Caco-2 (cell line): ENCODE data around the gene MTX1. TPM values are rescaled to one million over a fixed set of nuclear protein-coding genes. Genes with fewer than 3 reads are reported as not detected.
"Not testable (repeated sequence)": the region's sequence is repeated elsewhere in the genome, so short reads cannot be mapped to it uniquely, and the experiment has no call there.

ENCODE experiments used
- Bru-seq: library from RNA; stranded (reverse); fragments of 400-500 nt; gene quantifications from one replicate; lab custom pipeline; 2021; lab: Mats Ljungman, UMichigan
- BruChase-seq, 2 experiments: library from RNA; stranded (reverse); fragments of 400-500 nt; gene quantifications; one replicate each; lab custom pipeline; 2021; lab: Mats Ljungman, UMichigan
- BruUV-seq: library from RNA; stranded (reverse); fragments of 400-500 nt; replicated peaks from 2 replicates; lab custom pipeline; 2021; lab: Mats Ljungman, UMichigan
- CTCF ChIA-PET: fragments of 300-600 bp; sonication (Branson Sonifier 250); formaldehyde crosslinking; loops from one replicate; lab custom pipeline; 2022; ENCODE audit warnings: antibody characterized with exemption; lab: Charles Lee
- POLR2A ChIA-PET: fragments of 300-600 bp; sonication (Branson Sonifier 250); formaldehyde crosslinking; loops from one replicate; lab custom pipeline; 2022; ENCODE audit warnings: antibody characterized with exemption; lab: Charles Lee
- DNase-seq, 2 experiments: peaks; one replicate each; pipeline versions ENCODE4 v3.0.0 to v3.0.0-alpha.2; 2020 to 2022
- H3K27me3 ChIP-seq: replicated peaks from 2 replicates; pipeline ENCODE4 v1.6.0; 2011; ENCODE audit warnings: low read length; ENCODE audit not compliant: control insufficient read depth, insufficient read depth
- H3K36me3 ChIP-seq: 2 replicates; pipeline ENCODE4 v1.5.1; 2011; ENCODE audit warnings: low read length; ENCODE audit not compliant: control insufficient read depth, insufficient read depth
- H3K4me1 ChIP-seq: fragments of 250-450 bp; sonication (Bioruptor Pico); 2 replicates; pipeline ENCODE4 v1.5.1; 2020; ENCODE audit warnings: mild to moderate bottlenecking
- H3K4me3 ChIP-seq: 2 replicates; pipeline ENCODE4 v1.5.1; 2011; ENCODE audit warnings: low read depth, mild to moderate bottlenecking, control low read depth, low read length
- H3K9me3 ChIP-seq: fragments of 250-450 bp; sonication (Bioruptor Pico); 2 replicates; pipeline ENCODE4 v1.5.1; 2020; ENCODE audit warnings: mild to moderate bottlenecking, moderate library complexity
- H3K27ac Mint-ChIP-seq: one replicate; pipeline ENCODE4 v1.8.0; 2022; ENCODE audit warnings: mixed read lengths; ENCODE audit not compliant: unreplicated experiment
- H3K27me3 Mint-ChIP-seq: one replicate; pipeline ENCODE4 v1.8.0; 2022; ENCODE audit warnings: mixed read lengths; ENCODE audit not compliant: insufficient read depth, unreplicated experiment
- H3K36me3 Mint-ChIP-seq: one replicate; pipeline ENCODE4 v1.8.0; 2022; ENCODE audit warnings: mild to moderate bottlenecking, mixed read lengths; ENCODE audit not compliant: insufficient read depth, unreplicated experiment
- H3K4me1 Mint-ChIP-seq: one replicate; pipeline ENCODE4 v1.8.0; 2022; ENCODE audit warnings: low read depth, mixed read lengths; ENCODE audit not compliant: unreplicated experiment
- H3K4me3 Mint-ChIP-seq: one replicate; pipeline ENCODE4 v1.8.0; 2022; ENCODE audit warnings: mild to moderate bottlenecking, moderate library complexity, mixed read lengths; ENCODE audit not compliant: unreplicated experiment
- H3K9me3 Mint-ChIP-seq: one replicate; pipeline ENCODE4 v1.8.0; 2022; ENCODE audit warnings: mixed read lengths; ENCODE audit not compliant: unreplicated experiment
- CTCF ChIP-seq, 2 experiments: fragments of 200-600 bp in 1 of 2; IDR thresholded peaks; 1 replicate in 1 of 2; 2 replicates in 1 of 2; pipeline versions ENCODE4 v1.5.1 to v1.8.0; 2011 to 2022; ENCODE audit warnings: antibody characterized with exemption in 1 of 2, control low read depth in 1 of 2, inconsistent platforms in 1 of 2, low read depth in 1 of 2, low read length in 1 of 2, mild to moderate bottlenecking in 1 of 2, moderate library complexity in 1 of 2; ENCODE audit not compliant: insufficient read depth in 1 of 2, severe bottlenecking in 1 of 2, unreplicated experiment in 1 of 2
- intact Hi-C: fragments of 100-400 bp; cut with micrococcal nuclease; formaldehyde crosslinking; loops from one replicate; pipeline ENCODE4 v1.10.0; 2022; ENCODE audit not compliant: unreplicated experiment
- long read RNA-seq: library from polyadenylated mRNA; stranded (forward); transcript quantifications from one replicate; pipeline ENCODE4 v2.0.0, GENCODE V29; 2022
- total RNA-seq: library from RNA; stranded (reverse); gene quantifications from 2 replicates; pipeline ENCODE4 v1.2.3, GENCODE V29; 2022

Gene MTX1
- 64.9 and 65.3 TPM in 2 replicates for total RNA-seq
- Bru-seq, nascent RNA = percentile 68 among the genes with signal in this experiment
- BruChase-seq, experiment 1, labeled RNA remaining after a 2-hour chase = percentile 64 among the genes with signal in this experiment
- BruChase-seq, experiment 2, labeled RNA remaining after a 6-hour chase = percentile 76 among the genes with signal in this experiment
- long read RNA-seq, transcript MTX1-202 (8 exons, 1,632 nt) = major isoform, 179 of 207 reads
- long read RNA-seq, transcript MTX1-201 (7 exons, 1,441 nt) = minor isoform, 16 of 207 reads
- long read RNA-seq, partial matches to known transcripts = 2 of 207 reads
- long read RNA-seq, other reads (novel, unspliced or antisense) = 7 of 207 reads

GRCh38 chr1:155208541-155209311 lies at the start of gene MTX1:
MTX1 (plus strand) TSS chr1:155208695; CDS start chr1:155208805, 110 bp downstream.
- peak; percentile 86 for DNase-seq
- H3K4me3 Mint-ChIP-seq = peak within 1 kb of the TSS; percentile 80
- no TSS peak for BruUV-seq

GRCh38 chr1:155158991-155159390 lies 49.5 kb upstream of the MTX1 start:
- no peak overlapping the region for H3K4me3 ChIP-seq
- H3K4me1 Mint-ChIP-seq = no peaks in the 10 kb centered on the region
- BruUV-seq = no TSS peak
- no peak overlapping the region for H3K4me3 Mint-ChIP-seq
- DNase-seq = no peak
- TF ChIP-seq CTCF (IDR thresholded peaks at IDR 0.05; ENCODE audit: insufficient read depth in 1 of 2, low read depth in 1 of 2, low read length in 1 of 2, severe bottlenecking in 1 of 2, unreplicated experiment in 1 of 2) = no peak
- ChIA-PET CTCF (interaction anchor here (0.7 kb wide), 2 partner anchors 69 to 88 kb away, joined by 4 to 7 read pairs; no protein-coding TSS in a partner anchor), POLR2A (no interaction called here)
- no peaks in the 10 kb centered on the region for H3K36me3 ChIP-seq
- no peak overlapping the region for H3K27ac Mint-ChIP-seq
- intact Hi-C loops = no loop called here
- H3K27me3 Mint-ChIP-seq = no peaks in the 10 kb centered on the region
- H3K4me1 ChIP-seq = no peaks in the 10 kb centered on the region
- H3K9me3 ChIP-seq = no peaks in the 10 kb centered on the region
- no peaks in the 10 kb centered on the region for H3K9me3 Mint-ChIP-seq
- no peaks in the 10 kb centered on the region for H3K27me3 ChIP-seq
- no peaks in the 10 kb centered on the region for H3K36me3 Mint-ChIP-seq

More at GRCh38 chr1:155208541-155209311, at the start of gene MTX1:
- CTCF ChIA-PET = interaction anchor here (0.6 to 1.0 kb wide), 4 partner anchors 15 to 42 kb away, joined by 4 to 7 read pairs (median 6); partner anchors contain the start of gene KRTCAP2
- H3K9me3 ChIP-seq = no peaks in the 10 kb centered on the region
- peaks cover 15% of the 10 kb centered on the region for H3K4me1 ChIP-seq
- POLR2A ChIA-PET = interaction anchor here (1.2 to 1.7 kb wide), 5 partner anchors 11 to 36 kb away, joined by 4 to 14 read pairs (median 10); partner anchors contain the start of gene KRTCAP2
- Mint-ChIP-seq H3K27me3 (no peaks in the 10 kb centered on the region), H3K9me3 (no peaks in the 10 kb centered on the region), H3K27ac (peak within 1 kb of the TSS; percentile 93), H3K4me1 (peaks cover 16% of the 10 kb centered on the region), H3K36me3 (peaks cover 21% of the 10 kb centered on the region)
- H3K4me3 ChIP-seq = peak within 1 kb of the TSS; percentile 91
- no peaks in the 10 kb centered on the region for H3K27me3 ChIP-seq
- intact Hi-C loops = no loop called here
- no peak for TF ChIP-seq CTCF (IDR thresholded peaks at IDR 0.05; ENCODE audit: insufficient read depth in 1 of 2, low read depth in 1 of 2, low read length in 1 of 2, severe bottlenecking in 1 of 2, unreplicated experiment in 1 of 2)
- H3K36me3 ChIP-seq = no peaks in the 10 kb centered on the region

GRCh38 chr1:155160128-155160527 lies 48.4 kb upstream of the MTX1 start:
- no peaks in the 10 kb centered on the region for H3K9me3 Mint-ChIP-seq
- H3K36me3 ChIP-seq = no peaks in the 10 kb centered on the region
- no peaks in the 10 kb centered on the region for H3K4me1 Mint-ChIP-seq
- no peaks in the 10 kb centered on the region for H3K4me1 ChIP-seq
- H3K27me3 ChIP-seq = no peaks in the 10 kb centered on the region
- intact Hi-C loops = no loop called here
- H3K27ac Mint-ChIP-seq = no peak overlapping the region
- H3K36me3 Mint-ChIP-seq = no peaks in the 10 kb centered on the region
- H3K4me3 ChIP-seq = no peak overlapping the region
- no peaks in the 10 kb centered on the region for H3K9me3 ChIP-seq
- no peaks in the 10 kb centered on the region for H3K27me3 Mint-ChIP-seq
- DNase-seq = no peak
- ChIA-PET CTCF (no interaction called here), POLR2A (no interaction called here)
- no peak overlapping the region for H3K4me3 Mint-ChIP-seq
- BruUV-seq = no TSS peak
- TF ChIP-seq CTCF (IDR thresholded peaks at IDR 0.05; ENCODE audit: insufficient read depth in 1 of 2, low read depth in 1 of 2, low read length in 1 of 2, severe bottlenecking in 1 of 2, unreplicated experiment in 1 of 2) = no peak

- H3K27ac Mint-ChIP-seq, POLR2A ChIA-PET, H3K9me3 Mint-ChIP-seq, H3K4me1 Mint-ChIP-seq, DNase-seq, H3K36me3 Mint-ChIP-seq, H3K9me3 ChIP-seq, H3K27me3 Mint-ChIP-seq, H3K4me3 ChIP-seq, BruUV-seq, CTCF ChIA-PET, H3K27me3 ChIP-seq, H3K4me3 Mint-ChIP-seq, H3K36me3 ChIP-seq, intact Hi-C loops, H3K4me1 ChIP-seq: not testable (repeated sequence)
Observed at GRCh38 chr1:155162631-155163030, 45.9 kb upstream of the MTX1 start.
